ENCODE results near the gene OR2T10.
"Not testable (repeated sequence)": the region's sequence is repeated elsewhere in the genome, so short reads cannot be mapped to it uniquely, and the experiment has no call there.

OR2T10 gene, protein sequence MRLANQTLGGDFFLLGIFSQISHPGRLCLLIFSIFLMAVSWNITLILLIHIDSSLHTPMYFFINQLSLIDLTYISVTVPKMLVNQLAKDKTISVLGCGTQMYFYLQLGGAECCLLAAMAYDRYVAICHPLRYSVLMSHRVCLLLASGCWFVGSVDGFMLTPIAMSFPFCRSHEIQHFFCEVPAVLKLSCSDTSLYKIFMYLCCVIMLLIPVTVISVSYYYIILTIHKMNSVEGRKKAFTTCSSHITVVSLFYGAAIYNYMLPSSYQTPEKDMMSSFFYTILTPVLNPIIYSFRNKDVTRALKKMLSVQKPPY

DNA sequence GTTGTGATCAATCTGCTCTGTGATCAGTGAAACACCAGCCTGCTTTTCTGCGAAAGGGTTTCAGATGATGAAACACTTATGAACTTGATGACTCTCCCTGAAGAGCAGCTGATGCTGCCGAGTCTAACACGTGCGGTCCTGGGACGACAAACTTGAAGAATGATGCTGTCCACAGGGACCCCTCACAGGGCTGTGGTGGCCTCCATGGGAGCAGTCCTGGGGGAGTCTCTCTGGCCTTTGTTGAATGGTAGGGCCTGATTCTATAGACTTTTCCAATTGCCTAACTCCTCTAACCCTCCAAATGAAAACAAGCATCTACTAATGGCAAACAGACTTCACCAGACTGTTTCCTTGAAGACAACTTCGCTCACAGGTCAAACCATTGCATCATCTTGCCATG lies at the start of gene OR2T10:
Gene OR2T10 (minus strand): TSS at position 112 of the 400 bp plus-strand sequence. CDS start 3,932 bp downstream, outside the sequence.
- DNase-seq (ENCODE audit: low read depth): no peak

DNA sequence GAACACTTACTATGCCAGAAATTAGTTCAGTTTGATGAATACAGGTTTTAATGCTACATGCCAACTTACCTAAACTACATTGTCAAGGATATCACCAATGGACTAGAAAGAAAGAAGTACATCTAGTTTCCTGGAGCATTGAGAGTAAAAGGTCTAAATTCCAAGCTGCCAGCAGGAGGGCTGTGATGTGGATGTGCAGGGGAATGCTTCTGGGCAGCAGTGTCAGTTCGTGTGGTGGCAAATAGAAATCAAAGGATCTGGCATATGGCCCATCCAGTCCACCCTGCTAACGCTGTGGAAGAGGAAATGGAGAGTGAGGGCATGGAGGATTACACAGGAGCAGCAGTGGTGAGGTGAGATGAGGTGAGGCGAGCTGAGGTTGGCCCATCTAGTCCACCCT lies 47.7 kb upstream of the OR2T10 start, which contains the start of gene OR2T35:
Gene OR2T35 (minus strand): TSS at position 101 of the 400 bp plus-strand sequence. CDS start 6,020 bp downstream, outside the sequence.
- not testable (repeated sequence) for DNase-seq (ENCODE audit: low read depth)

DNA sequence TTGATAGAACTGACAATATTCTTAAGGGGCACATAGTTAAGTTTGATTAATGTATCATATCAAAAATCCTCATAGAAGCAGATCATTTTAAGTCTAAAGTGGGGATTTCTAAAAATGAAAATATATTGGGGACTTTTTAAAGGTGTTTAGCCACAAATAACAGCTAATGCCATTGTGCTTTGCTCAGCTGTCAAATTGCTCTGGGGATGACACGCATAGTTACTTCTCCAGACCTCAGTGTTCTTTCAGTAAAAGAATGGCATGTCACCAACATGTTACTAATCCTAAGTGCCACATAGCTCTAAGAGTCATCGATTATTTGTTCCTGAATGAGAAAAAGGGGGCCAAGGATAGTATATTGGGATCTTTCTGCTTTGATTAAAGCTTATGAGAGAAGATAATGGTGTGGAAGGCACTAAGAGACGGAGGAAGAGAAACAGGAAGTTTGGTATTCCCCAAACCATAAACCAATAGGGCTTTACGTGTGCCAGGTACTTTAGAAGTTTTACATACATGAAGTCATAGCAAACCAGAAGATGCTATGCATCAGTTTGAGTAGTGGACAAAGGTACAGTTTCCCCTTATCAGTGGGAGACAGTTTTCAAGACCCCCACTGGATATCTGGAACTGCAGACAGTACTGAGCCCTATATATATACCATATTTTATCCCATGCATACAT lies 45.6 kb upstream of the OR2T10 start:
- DNase-seq (ENCODE audit: low read depth): not testable (repeated sequence)

DNA sequence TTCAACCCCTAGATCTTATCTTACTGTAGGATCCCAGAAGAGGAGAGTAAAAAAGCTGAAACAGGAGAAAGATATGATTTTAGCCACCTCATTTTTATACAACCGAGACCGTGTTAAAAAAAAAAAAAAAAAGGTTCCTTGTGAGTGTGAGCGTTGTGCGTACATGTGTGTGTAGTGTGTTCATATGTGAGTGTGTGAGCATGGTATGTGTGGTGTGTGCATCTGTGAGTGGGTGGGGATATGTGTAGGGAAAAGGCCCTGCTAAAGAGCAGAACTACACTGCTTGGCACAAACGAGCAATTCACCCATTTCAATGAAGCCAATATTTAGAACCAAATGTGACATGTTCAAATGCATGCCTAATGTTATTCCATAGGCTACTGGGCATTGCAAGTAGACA lies 44.1 kb upstream of the OR2T10 start:
- not testable (repeated sequence) for DNase-seq (ENCODE audit: low read depth)

DNA sequence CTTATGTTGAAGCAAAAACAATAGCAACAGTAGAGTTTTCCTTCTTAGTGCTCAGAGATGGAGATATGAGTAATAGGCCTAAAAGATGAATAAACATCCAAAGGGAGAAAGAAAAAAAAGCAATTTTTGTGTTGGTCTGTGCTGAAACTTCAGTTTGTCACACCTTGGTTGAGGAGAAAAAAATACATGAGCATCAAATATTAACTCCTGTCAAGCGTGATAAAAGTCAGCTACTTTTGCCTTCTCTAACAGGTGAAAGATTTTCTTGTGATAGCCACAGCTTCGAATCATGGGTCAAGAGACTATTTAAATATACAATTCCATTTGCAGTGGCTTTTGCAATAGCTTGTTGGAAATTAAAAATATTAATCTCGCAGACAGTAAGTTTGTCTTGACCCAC lies 43.4 kb upstream of the OR2T10 start:
- not testable (repeated sequence) for DNase-seq (ENCODE audit: low read depth)

DNA sequence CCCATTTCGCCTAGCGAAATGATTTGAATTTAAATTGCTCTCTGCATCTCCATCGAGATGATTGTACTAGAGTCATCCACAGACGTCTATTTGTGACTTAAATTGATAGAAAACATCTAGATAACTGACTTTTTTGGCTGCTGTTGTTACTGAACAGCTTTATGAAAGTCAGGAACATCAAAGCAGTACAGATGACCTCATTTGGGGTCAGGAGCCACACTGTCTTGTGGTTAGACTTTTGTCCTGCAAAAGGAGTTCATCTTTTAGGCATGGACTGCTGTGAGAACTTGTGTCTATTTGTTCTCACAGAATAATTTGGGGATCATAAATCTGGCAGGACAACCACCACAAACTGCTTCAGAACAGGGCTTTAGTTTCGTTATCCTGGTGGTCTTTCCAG lies 42.2 kb upstream of the OR2T10 start:
- not testable (repeated sequence) for DNase-seq (ENCODE audit: low read depth)

DNA sequence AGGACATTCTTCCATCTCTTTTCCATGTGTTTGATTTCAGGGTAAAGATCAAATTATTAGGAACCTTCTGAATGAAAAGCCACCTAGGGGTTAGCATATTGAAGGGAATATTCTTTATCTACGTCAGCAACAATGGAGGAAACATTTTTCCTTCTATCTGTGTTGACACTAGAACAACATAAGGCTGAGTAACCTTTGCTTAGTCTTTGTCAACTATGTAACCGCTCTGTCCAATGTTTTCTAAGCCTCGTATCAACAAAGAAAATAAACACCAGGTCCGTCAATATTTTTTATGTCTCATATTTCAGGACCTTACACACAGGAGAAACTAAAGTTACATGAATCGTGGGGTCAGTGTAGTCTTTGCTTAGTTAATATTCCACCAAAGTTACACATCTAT lies 39.1 kb upstream of the OR2T10 start:
- not testable (repeated sequence) for DNase-seq (ENCODE audit: low read depth)

DNA sequence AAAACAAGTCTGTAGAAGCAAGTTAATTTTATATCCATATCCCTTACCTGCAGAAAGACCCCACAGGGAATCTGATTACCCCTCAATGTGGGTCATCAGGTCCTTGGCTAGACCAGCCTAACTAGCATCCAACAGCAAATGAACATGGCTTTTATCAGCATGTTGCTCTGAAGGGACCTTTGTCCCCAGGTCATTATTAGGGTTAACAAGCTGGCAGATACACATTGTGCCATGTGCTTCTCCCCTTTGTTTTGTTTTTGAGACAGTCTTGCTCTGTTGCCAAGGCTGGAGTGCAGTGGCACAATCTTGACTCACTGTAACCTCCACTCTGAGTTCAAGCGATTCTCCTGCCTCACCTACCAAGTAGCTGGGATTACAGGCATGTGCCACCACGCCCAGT lies 37.5 kb upstream of the OR2T10 start, which contains the start of gene OR2T11:
Gene OR2T11 (minus strand): TSS at position 101 of the 400 bp plus-strand sequence. CDS start 7,963 bp downstream, outside the sequence.
- not testable (repeated sequence) for DNase-seq (ENCODE audit: low read depth)

DNA sequence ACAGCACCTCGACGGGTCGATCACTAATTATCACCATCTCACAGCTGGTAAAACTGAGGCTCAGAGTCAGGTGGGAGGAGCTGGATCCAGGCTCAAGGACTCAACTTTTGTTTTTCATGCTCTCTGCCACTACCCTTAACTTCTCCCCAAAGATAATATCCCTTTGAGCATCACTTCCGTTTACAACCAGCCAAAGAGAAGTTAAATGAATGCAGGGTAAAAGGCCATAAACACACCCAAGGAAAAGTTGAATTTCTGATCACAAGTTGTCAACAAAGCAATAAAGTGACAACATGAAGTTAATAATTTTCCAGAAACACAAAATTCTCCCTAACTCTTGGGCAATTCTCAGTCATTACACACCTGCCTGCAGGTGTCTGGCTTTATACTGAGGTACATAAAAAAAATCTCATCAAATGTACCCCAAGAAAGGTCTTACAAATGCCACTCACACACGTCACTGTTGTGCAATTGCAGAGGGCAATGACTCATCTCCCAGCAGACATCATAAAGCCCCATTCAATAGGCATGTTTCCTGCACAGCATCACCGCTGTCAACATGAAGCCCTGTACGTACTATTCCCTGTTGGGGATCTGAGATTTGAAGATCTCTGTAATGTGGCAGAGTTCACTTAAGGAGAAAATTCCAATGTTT lies 34.0 kb upstream of the OR2T10 start:
- no peak for DNase-seq (ENCODE audit: low read depth)

DNA sequence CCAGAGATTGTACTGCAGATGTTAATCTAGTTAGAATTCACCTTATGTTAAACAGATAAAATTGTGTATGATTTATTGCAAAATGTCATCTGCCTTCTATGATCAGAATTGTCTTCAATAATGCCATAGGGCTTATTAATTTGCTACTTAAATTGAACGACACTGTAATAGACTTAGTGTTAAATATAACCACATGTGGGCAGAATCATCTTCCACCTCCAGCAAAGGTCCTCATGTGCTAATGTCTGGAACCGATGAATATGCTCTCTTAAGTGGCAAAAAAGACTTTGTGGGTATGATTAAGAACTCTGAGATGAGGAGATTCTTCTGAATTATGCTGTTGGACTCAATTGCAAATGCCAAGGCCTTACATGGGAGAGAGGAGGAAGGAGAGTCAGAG lies 33.1 kb upstream of the OR2T10 start:
- DNase-seq (ENCODE audit: low read depth): no peak

DNA sequence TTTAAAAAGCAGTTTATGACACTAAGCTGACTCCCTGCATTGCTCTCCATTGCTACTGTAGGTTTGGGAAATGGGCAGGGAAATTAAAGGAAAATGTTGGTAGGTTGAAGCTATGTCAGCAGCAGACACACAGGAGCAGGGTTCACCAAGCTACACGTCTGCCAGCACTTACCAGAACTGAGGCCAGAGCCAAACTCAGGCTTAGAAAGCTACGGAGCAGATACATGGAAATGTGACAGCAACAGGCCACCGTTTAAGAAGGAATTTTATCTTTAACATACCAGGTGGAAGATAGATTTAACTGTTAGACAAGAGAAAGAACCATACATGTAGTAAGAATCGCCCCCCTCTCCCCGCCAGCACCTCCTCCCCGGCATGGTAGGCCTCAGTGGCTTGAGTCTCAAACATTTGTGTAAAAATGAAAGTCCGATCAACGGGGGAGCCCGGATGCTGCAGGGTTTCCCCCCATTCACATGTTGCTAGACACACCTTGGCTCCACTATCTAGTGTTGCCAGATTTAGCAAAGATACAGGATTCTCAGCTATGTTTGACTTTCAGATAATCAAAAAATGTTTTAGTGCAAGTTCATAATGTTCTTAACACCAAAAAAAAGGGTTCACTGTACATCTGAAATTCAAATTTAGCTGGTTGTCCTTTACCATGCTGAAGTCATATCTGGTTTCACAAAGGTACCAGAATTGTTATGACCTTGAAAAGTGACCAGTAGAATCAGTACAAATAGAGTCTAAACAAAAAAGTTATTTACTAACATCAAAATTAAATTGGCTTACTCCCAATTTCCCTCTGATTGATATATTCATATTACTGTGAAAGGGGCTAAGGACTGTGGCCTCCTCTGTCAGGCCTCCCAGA lies 30.7 kb upstream of the OR2T10 start:
- DNase-seq (ENCODE audit: low read depth): no peak

DNA sequence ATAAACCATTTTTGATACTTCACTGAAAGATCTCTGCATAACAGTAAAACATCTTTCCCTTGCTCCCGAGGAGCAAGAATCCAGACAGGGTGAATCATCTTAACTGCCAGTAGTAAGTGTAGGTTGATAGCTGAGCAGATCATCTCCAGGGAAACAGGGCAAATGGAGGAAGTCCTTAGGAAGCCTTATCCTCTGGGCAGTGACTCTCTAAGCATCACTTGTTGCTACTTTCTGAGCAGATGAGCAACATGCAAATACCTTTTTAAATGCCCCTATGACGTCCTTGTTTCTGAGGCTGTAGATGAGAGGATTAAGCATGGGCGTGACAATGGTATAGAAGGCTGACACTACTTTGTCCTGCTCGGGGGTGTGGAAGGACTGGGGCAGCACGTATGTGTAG lies 28.5 kb upstream of the OR2T10 start:
- DNase-seq (ENCODE audit: low read depth): no peak

DNA sequence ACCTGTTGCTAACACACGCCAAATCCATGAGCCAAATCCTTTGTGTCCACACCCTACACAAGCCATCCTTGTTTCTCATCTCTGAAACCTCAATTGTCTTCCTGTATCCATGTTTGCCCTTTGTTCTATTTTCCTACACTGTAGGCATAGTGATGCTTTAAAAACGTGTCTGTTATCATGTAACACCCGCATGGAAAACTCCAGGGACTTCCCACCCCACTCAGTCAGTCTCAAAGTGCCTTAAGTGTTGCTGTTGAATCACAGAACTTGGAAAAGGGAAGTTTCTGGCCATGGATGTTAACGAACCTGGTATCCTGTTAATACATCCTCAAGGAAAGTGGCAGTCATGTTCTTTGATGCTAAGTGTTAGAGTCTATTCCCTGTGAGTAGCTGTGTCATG lies 27.7 kb upstream of the OR2T10 start:
- no peak for DNase-seq (ENCODE audit: low read depth)

DNA sequence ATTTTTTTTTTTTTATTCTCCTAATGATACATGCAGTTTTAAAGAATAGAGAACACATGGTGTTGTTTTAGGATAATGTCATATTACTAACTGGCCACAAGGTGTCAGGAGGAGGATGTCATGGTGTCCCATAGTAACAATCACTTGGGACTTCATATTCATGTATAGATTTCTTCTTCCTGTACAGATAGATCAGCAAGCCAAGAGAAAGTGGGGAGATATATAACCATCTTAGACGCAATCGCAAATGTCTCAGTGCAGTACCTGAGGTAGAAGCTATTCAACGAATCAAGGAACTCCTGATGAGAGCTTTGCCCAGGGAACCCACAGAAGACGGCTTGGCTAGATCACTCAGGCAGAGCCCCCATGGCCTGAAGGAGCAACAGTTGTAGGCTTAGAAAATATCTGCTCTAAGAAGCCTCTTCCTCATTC lies 25.1 kb upstream of the OR2T10 start:
- peak; percentile 2 for DNase-seq (ENCODE audit: low read depth)

DNA sequence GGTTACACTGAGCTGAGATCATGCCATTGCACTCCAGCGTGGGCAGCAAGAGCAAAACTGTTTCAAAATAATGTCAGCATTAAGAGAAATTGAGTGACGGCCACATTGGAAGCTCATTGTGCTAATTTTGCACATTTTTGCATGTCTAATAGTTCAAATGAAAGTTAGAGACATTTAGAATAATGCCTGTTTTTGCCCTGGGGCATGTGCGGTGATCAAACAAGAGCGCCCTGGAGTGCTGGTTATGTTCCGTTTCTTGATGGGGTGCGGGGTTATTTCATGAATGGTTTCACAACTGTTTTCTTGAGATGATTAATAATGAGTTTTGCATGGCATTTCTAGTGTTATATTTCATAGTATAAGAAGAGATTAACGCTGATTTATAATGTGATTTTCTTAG lies 24.3 kb upstream of the OR2T10 start:
- no peak for DNase-seq (ENCODE audit: low read depth)

DNA sequence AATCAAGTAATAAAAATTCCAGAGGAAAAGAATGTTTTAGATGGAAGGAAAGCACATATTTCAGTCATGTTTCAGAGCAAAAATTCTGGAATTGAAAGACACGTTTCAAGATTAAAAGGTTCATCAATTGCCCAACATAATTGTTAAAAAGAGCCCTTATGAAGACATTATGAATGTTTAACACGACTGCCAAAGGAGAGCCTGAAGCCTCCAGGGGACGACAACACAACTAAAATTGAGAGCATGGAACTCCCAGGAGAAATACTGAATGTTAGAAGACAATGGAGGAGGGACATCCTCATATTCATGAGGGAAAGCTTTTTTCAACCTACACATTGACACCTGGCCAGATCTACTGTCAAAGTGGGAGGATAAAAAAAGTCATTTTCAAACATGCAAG lies 21.4 kb upstream of the OR2T10 start:
- DNase-seq (ENCODE audit: low read depth): peak; percentile 13

DNA sequence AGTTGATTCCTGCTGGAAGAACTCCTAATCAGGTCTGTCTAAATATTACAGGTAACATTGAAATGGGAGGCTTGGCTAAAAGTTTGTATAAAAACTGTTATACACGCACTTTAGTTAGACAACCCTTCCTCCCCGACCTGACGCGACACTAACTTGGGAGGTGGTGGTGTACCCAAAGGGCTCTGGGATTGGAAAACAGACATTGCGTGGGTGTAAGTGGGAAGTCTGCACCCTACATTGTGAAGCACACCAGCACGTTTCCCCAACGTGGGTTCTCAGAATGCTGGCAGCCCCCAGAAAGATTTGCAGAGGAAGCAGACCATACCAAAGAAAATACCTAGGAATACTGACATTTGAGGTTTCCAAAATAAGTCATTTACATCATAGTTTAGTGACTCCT lies 20.6 kb upstream of the OR2T10 start:
- no peak for DNase-seq (ENCODE audit: low read depth)

DNA sequence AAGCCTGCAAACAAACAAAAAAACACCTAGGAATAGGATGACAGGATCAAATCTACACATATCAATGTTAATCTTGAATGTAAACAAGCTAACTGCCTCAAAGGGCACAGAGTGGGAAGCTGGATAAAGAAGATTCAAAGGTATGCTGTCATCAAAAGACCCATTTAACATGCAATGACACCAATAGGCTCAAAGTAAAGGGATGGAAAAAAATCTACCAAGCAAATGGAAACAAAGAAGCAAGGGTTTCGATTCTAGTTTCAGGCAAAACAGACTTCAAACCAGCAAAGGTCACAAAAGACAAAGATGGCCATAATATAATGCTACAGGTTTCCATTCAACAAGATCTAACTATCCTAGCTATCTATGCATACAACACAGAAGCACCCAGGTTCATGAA lies 16.2 kb upstream of the OR2T10 start:
- DNase-seq (ENCODE audit: low read depth): no peak

DNA sequence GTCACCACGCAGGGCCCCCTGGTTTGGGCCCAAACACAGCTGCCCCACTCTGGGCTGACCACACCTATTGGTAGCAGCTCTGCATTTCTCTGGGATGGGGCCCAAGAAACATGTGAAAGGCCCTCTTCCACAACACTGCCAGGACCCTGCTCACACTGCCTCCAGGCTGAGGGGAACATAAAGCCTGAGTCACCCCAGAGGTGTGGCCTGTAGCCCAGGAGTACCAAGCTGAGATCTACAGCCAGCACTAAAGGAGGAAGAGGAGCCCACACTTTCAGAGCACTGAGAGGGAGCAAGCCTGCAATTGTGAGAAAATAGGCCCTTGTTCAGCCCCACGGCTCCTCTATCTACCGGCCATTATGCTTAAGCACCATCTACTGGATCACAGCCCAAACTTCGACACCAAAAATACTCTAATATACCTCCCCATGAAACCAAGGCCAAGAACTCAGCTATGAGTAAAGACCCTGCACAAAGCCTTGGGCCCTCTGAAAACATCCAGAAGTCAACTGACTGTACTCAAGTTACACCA lies 14.4 kb upstream of the OR2T10 start:
- DNase-seq (ENCODE audit: low read depth): no peak

DNA sequence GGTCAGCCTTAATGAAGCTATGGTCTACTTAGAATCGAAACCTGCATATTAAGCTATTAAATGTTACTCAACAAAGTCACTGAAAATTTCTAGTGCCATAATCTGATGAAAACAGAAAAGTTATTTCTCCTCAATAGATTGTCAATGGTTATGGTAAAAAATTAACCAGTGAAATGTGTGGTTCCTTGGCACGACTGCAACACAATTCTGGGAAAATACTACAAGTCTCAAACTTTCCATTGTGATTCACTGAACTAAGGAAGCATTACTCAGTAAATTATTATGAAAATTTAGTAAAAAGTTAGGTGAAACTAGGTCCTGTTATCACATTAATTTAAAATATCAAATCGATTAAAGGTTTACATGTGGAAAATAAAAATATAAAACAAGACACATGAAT lies 12.8 kb upstream of the OR2T10 start:
- DNase-seq (ENCODE audit: low read depth): no peak

DNA sequence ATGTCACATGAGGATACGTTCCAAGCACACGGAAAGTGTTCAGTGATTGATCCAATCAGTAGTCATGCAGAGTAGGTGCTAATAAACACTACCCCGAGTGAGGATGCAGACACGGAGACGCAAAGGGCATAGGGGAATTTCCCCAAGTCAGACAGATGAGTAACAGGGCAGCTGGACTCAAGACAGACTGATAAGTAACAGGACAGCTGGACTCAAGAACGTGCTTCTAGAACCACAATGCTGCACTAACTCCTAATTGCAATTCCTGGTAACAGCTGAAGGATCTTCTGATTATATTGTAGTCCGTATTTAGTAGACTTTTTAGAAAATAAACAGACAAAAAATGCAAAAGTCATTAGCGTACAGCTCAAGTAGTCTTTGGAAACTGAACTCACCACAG lies 1.9 kb upstream of the OR2T10 start:
- DNase-seq (ENCODE audit: low read depth): no peak

DNA sequence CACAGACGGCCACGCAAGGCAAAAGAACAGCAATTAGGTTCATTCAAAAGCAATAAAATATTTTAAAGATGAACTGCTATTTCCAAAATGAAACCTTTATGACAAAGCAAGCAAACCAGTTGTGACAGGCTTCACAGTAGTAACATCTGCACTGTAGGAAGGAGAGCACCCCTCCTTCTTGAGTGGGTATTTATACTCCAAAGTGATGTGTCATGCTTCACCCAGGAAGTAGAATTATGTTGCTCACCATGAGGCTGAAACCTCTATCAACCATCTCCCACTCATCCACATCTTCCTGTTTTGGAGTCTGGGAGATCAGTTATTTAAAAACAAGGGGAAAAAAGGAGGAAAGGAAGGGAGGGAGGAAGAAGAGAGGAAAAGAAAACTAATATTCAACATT lies 885 bp downstream of the OR2T10 start:
- DNase-seq (ENCODE audit: low read depth): no peak
